SK-N-SH (cell line): ENCODE measurements around the gene MOB2.

Experiments
- EZH2phosphoT487 ChIP-seq: fragments of 200-600 bp; sonication (generic); IDR thresholded peaks from 2 replicates; pipeline ENCODE4 v1.6.1; 2017; ENCODE audit warnings: low read depth, mixed run types, mild to moderate bottlenecking, antibody characterized with exemption, moderate library complexity, borderline replicate concordance
- FOXJ3 ChIP-seq: sonication (generic); formaldehyde crosslinking; IDR thresholded peaks from 2 replicates; pipeline ENCODE4 v1.5.1; 2020; ENCODE audit warnings: mild to moderate bottlenecking, missing genetic modification reagents
- MXI1 ChIP-seq: IDR thresholded peaks from 2 replicates; pipeline ENCODE4 v1.6.1; 2012; ENCODE audit warnings: mild to moderate bottlenecking, low read depth, low read length, improper control_type of control experiment
- POLR2AphosphoS5 ChIP-seq: IDR thresholded peaks from 2 replicates; pipeline ENCODE4 v1.6.1; 2012; ENCODE audit warnings: low read depth, low read length
- SMC3 ChIP-seq: IDR thresholded peaks from 2 replicates; pipeline ENCODE4 v1.6.1; 2012; ENCODE audit warnings: low read depth, low read length, improper control_type of control experiment
- TAF1 ChIP-seq: IDR thresholded peaks from 2 replicates; pipeline ENCODE4 v1.6.1; 2012; ENCODE audit warnings: low read depth, mild to moderate bottlenecking, low read length, moderate library complexity, borderline replicate concordance
- TEAD4 ChIP-seq: IDR thresholded peaks from 2 replicates; pipeline ENCODE4 v1.4.0; 2012; ENCODE audit warnings: mild to moderate bottlenecking, borderline replicate concordance; ENCODE audit not compliant: insufficient read depth
- YY1 ChIP-seq: IDR thresholded peaks from 2 replicates; pipeline ENCODE4 v1.4.0; 2012; ENCODE audit warnings: low read depth, mild to moderate bottlenecking
- TF ChIP-seq, protein P1 (sequence below): fragments of 150-350 bp; IDR thresholded peaks from 2 replicates; pipeline ENCODE4 v1.6.1; 2016; ENCODE audit warnings: mild to moderate bottlenecking, low read depth, low read length
- TF ChIP-seq, protein P2 (sequence below): IDR thresholded peaks from 2 replicates; pipeline ENCODE4; 2012
- TF ChIP-seq, protein P3 (sequence below): fragments of 200-600 bp; sonication (generic); IDR thresholded peaks from 2 replicates; pipeline ENCODE4 v1.6.1; 2017; ENCODE audit warnings: antibody characterized with exemption, mild to moderate bottlenecking, moderate library complexity
- TF ChIP-seq, protein P4 (sequence below): IDR thresholded peaks from 2 replicates; pipeline ENCODE4 v1.4.0; 2012; ENCODE audit warnings: low read depth, borderline replicate concordance
- TF ChIP-seq, protein P5 (sequence below): IDR thresholded peaks from 2 replicates; pipeline ENCODE4 v1.6.1; 2012; ENCODE audit warnings: mild to moderate bottlenecking, low read depth, low read length, moderate library complexity

DNA sequence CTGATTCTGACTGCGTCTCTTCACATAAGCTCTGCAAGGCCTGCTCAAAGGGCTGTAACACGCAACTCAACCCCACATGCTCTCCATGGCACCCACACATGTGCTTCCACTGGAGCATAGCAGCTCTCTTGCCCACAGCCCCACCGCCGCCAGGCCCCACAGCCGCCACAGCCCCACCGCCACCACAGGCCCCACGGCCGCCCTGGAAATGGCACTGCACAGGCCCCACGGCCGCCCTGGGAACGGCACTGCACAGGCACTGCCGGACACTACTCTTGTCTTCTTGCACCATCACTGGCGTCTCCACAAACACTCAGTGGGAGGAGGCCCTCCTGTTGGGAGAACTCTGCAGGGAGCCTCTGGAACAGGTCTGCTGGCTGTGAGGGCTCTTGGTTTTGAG is 8.6 kb downstream of the MOB2 start:
- TF ChIP-seq TAF1 (no peak), FOXJ3 (CRISPR knock-in tag) (no peak), EZH2phosphoT487 (no peak), POLR2AphosphoS5 (no peak), MXI1 (no peak), SMC3 (no peak), YY1 (no peak), TEAD4 (no peak)
- TF ChIP-seq, protein P1, sequence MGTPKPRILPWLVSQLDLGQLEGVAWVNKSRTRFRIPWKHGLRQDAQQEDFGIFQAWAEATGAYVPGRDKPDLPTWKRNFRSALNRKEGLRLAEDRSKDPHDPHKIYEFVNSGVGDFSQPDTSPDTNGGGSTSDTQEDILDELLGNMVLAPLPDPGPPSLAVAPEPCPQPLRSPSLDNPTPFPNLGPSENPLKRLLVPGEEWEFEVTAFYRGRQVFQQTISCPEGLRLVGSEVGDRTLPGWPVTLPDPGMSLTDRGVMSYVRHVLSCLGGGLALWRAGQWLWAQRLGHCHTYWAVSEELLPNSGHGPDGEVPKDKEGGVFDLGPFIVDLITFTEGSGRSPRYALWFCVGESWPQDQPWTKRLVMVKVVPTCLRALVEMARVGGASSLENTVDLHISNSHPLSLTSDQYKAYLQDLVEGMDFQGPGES, result no peak
- TF ChIP-seq, protein P2, sequence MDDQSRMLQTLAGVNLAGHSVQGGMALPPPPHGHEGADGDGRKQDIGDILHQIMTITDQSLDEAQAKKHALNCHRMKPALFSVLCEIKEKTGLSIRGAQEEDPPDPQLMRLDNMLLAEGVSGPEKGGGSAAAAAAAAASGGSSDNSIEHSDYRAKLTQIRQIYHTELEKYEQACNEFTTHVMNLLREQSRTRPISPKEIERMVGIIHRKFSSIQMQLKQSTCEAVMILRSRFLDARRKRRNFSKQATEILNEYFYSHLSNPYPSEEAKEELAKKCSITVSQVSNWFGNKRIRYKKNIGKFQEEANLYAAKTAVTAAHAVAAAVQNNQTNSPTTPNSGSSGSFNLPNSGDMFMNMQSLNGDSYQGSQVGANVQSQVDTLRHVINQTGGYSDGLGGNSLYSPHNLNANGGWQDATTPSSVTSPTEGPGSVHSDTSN, result no peak
- TF ChIP-seq, protein P3, sequence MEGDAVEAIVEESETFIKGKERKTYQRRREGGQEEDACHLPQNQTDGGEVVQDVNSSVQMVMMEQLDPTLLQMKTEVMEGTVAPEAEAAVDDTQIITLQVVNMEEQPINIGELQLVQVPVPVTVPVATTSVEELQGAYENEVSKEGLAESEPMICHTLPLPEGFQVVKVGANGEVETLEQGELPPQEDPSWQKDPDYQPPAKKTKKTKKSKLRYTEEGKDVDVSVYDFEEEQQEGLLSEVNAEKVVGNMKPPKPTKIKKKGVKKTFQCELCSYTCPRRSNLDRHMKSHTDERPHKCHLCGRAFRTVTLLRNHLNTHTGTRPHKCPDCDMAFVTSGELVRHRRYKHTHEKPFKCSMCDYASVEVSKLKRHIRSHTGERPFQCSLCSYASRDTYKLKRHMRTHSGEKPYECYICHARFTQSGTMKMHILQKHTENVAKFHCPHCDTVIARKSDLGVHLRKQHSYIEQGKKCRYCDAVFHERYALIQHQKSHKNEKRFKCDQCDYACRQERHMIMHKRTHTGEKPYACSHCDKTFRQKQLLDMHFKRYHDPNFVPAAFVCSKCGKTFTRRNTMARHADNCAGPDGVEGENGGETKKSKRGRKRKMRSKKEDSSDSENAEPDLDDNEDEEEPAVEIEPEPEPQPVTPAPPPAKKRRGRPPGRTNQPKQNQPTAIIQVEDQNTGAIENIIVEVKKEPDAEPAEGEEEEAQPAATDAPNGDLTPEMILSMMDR, result no peak
- TF ChIP-seq, protein P4, sequence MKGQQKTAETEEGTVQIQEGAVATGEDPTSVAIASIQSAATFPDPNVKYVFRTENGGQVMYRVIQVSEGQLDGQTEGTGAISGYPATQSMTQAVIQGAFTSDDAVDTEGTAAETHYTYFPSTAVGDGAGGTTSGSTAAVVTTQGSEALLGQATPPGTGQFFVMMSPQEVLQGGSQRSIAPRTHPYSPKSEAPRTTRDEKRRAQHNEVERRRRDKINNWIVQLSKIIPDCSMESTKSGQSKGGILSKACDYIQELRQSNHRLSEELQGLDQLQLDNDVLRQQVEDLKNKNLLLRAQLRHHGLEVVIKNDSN, result no peak
- TF ChIP-seq, protein P5, sequence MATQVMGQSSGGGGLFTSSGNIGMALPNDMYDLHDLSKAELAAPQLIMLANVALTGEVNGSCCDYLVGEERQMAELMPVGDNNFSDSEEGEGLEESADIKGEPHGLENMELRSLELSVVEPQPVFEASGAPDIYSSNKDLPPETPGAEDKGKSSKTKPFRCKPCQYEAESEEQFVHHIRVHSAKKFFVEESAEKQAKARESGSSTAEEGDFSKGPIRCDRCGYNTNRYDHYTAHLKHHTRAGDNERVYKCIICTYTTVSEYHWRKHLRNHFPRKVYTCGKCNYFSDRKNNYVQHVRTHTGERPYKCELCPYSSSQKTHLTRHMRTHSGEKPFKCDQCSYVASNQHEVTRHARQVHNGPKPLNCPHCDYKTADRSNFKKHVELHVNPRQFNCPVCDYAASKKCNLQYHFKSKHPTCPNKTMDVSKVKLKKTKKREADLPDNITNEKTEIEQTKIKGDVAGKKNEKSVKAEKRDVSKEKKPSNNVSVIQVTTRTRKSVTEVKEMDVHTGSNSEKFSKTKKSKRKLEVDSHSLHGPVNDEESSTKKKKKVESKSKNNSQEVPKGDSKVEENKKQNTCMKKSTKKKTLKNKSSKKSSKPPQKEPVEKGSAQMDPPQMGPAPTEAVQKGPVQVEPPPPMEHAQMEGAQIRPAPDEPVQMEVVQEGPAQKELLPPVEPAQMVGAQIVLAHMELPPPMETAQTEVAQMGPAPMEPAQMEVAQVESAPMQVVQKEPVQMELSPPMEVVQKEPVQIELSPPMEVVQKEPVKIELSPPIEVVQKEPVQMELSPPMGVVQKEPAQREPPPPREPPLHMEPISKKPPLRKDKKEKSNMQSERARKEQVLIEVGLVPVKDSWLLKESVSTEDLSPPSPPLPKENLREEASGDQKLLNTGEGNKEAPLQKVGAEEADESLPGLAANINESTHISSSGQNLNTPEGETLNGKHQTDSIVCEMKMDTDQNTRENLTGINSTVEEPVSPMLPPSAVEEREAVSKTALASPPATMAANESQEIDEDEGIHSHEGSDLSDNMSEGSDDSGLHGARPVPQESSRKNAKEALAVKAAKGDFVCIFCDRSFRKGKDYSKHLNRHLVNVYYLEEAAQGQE, result no peak
